GM08714 (cell line): Measurements from ENCODE around the gene DENND11.

Experiments
- H3K4me3 ChIP-seq: fragments of 200-500 bp; sonication (Bioruptor generic); 2 replicates; pipeline ENCODE4 v1.5.1; 2014; ENCODE audit warnings: mild to moderate bottlenecking, low read length, inconsistent platforms
- ZNF274 ChIP-seq: IDR thresholded peaks from 2 replicates; pipeline ENCODE4 v1.6.1; 2012; ENCODE audit warnings: mild to moderate bottlenecking, low read depth, low read length

The DENND11 gene

DNA sequence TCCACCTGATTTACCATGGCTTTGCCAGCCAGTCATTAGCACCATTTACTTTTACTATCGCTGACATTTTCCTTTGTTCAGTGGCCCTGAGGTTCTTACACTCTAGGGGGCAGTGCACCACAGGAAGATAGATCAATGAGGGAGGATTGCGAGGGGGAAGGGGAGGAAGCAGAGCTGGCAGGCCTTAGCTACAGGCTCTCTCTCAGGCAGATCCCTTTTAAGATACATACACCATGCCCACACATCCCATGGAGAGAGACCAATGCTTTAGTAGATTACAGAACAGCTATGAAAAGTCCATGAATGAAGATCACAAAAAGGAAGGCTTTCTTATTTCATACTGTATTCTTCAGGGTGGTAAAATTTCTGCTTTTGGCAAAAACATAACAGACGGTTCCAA, 47.4 kb downstream of the DENND11 start:
- no peak overlapping the region for H3K4me3 ChIP-seq
- TF ChIP-seq ZNF274 = no peak

DNA sequence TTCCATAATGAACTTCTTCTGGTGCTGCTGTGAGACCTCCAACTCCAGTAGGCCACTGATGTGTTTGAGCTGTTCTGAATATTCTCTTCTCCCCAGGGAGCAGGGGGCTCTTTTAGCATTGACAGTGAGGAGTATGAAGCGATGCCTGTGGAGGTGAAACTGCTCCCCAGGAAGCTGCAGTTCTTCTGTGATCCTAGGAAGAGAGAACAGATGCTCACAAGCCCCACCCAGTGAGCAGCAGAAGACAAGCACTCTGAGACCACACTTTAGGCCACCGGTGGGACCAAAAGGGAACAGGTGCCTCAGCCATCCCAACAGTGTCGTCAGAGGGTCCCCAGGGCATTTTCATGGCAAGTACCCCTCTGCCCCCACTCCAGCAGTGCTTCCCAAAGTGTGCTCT, 49.3 kb downstream of the DENND11 start:
- H3K4me3 ChIP-seq = no peak overlapping the region
- no peak for TF ChIP-seq ZNF274
